GM21576 (cell line): ENCODE measurements around the gene TIPRL.
"Not testable (repeated sequence)": the region's sequence is repeated elsewhere in the genome, so short reads cannot be mapped to it uniquely, and the experiment has no call there.

Experiments used
- ATAC-seq: cut with Tn5 transposase; IDR thresholded peaks from one replicate; pipeline ENCODE4 v1.9.1; 2021; ENCODE audit warnings: mild to moderate bottlenecking, moderate library complexity; ENCODE audit not compliant: unreplicated experiment

TIPRL gene

DNA sequence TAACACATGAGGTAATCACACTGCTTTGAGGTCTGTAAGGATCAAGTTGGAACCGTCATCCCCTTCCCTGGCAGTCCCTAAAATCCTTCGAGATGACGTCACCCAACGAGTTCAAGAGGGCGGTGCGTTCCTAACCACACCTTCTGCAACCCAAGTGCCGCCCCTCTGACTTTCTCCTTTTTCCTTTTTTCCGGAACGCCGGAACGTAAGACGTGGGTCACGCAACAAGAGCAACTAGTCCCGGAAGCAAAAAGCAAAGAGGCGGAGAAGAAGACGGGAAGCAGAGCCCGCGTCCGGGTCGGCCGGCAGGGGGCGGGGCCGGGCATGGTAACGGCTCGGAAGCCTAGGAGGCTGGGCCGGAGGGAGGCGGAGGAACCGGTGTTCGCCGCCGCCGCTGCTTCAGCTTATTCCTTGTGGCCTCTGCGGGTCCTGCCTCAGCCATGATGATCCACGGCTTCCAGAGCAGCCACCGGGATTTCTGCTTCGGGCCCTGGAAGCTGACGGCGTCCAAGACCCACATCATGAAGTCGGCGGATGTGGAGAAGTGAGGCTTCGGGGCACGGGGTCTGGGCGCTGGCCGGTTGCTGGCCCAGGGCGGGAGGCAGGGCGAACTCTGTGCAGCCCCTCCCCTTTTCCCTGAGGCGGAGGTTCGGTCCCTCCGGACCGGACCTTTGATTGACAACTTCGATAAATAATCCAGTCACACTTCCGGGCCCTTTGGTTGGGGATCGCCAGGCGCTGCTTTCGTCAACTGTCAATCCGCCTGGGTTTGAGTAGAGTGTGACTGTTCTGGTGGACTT, at the start of gene TIPRL:
Gene TIPRL, plus strand, starts transcription at position 325 of the 800 bp plus-strand sequence. Its CDS starts 116 bp downstream, at position 441.
- peak; percentile 90 for ATAC-seq

DNA sequence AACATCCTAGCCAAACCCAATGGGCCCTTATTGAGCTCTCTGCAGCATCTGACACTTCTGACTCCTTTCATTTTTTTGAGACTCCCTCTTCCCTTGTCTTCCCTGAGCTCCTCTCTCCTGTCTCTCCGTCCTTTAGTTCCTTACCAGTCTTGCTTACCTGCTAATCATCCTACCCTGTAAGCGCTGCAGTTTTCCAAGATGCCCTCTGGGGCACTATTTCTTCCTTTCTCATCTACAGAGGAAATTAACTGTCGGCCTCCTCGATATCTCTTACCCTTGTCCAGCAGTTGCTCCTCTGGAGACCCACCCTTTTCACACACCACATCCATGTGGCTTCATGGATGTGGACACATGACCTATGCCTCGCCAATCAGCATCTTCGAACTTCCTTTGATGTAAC, 48.8 kb upstream of the TIPRL start:
- ATAC-seq = no peak

DNA sequence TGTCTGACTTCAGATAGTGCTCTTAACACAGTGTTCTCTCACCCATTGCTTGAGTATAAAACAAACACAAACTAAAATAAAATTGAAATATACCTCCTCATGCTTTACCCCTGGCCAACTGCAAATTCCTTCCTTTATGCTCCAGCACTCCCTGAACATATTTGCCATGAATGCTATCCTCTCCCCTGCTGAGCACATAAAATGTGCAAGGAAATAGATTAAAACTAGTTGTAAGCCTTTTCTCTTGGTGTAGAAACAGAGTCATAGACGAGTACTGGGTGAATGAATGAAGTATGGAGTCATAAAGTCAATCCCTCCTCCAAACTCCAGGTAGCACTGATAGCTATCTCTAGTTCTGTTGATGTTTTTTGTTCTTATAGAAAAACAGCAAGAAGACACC, 44.6 kb upstream of the TIPRL start:
- ATAC-seq = no peak

DNA sequence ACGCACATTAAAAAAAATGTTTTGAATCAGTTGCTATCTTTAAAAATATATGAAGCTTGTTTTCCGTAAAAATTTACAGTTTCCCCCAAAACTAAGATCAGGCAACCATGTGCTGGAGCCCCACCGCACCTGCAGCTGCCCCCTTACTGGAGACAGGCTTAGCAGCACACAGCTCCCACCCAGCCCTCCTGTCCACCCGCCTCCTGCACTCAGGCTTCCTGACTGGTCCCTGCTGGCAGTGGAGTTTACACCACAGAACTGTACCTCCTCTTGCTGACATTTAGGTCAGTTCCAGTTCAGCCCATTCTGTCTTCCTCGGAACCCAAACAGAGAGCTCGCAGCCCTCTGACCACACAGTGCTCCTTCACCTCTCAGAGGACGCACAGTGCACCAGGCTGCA, 44.1 kb upstream of the TIPRL start:
- no peak for ATAC-seq

DNA sequence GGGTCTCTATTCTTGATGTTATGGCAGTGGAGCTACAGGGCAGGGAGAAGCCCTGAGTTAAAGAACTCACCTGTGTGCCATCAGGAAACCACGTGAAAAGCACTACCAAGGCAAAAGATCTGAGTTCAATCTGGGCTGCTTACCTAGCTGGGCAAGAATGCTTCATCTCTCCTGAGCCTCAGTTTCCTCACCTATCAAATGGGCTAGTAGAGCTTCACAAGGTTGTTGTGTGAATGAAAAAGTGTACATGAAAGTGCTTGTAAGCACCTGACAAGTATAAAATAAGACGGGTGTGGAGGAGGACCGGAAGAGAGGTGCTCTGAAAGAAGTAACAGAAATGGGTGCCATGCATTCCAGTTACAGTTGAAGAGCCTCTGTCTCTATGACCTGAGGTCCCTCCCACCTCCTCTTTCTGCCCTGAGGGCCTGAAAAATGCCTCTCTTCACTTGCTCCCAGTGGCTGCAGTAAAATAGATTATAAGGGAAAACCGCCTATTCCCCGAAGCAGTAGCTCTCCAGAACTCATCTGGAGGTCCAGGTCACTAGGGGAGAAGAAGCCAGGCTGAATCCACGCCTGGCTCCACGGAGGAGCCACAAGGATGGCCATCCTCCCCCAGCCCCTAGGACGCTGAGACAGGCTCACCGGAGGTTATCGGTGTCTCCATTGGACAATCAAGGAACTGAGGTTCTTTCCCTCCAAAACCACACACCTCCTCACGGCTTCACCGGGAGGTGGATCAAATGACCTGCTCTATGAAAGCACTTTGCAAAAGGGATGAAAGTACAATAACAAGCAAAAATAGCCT, 43.4 kb upstream of the TIPRL start:
- no peak for ATAC-seq

DNA sequence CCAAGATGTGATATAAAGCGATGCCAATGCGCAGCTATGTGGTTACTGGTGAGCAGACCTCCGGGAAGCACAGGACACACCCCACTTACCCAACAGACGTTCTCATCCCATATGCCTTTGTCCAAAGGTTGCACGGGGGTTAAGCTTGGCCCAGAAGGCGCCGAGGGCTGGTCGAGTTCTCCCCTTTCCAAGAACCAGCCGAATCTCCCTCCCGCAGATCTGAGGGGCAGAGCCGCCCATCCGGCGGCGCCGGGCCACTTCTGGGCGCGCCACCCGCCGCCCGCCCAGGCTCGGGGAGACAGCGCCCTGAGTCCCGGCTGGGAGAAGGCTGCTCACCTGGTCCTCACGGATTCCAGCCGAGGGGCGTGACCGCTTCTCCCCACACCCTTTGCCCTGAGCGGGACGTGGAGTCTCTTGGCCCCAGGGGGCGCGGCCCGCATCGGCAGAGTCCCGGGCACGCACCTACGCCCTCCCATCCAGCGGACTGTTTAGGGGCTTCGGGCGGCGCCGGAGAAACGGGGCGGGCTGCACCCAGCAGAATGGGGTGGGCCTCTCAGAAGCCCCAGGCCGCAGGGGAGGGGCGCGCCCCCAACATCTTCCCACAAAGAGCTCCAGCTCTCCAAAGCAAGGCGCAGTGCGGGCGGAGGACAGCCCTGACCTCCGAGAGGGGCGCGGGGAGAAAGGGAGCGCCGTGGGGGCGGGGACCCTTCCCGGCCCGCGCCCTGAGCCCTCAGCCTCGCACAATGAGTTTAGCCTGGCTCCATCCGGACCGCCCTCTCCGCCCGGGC, 42.6 kb upstream of the TIPRL start:
- ATAC-seq = no peak

DNA sequence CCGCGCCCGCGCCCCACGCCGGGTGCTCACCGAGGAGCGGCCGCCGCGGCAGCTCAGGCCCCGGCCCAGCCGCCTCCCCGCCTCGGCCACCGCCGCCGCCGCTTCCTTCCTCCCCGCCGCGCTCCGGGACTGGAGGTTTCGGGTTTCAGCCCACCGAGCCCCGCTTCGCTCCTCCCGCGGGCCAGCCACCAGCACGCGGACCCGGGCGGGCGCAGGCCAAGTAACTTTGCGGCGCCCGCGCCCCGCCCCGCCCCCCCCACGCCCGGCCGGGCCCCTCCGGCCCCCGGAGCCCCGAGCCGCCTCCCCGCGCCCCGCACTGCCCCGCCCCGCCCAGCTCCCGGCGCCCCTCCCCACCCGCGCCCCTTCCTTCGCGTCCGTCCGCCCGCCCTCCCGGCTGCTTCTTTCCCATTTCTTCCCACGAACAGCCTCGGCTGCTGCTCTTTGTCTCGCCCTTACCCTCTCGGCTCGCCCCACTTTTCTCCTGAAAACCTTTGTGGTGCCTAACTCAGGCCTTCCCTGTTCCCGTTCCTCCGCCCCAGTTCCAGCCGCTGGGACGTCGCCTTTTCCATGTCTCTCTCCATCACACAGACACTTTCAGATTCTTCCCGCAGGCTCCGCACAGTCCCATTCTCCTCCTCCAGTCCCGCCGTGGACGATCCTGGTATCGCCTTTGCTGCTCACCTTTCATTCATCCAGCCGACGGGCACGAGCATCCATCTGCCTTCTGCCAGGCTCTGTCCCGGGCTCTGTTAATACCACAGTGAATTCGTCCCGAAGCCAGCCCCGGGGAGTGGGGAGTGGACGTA, 41.9 kb upstream of the TIPRL start, which contains the start of gene GPR161:
Gene GPR161, minus strand, starts transcription at position 222 of the 806 bp plus-strand sequence. CDS start 32,080 bp downstream, outside the sequence.
- ATAC-seq = no peak

DNA sequence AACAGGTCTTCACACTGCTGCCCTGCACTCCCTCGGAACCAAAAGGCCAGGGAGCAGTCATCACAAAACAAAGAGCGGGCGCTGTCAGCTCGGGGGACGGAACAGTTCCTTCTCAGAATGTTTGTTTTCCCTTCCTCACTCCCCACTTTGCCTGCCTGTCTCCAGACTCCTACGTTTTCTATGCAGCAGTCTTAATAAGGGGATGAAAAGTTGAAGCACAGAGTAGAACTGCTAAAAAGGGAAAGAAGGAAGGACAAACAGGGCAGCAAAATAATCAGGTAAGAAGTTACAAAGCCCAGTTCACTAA, 41.3 kb upstream of the TIPRL start:
- no peak for ATAC-seq

DNA sequence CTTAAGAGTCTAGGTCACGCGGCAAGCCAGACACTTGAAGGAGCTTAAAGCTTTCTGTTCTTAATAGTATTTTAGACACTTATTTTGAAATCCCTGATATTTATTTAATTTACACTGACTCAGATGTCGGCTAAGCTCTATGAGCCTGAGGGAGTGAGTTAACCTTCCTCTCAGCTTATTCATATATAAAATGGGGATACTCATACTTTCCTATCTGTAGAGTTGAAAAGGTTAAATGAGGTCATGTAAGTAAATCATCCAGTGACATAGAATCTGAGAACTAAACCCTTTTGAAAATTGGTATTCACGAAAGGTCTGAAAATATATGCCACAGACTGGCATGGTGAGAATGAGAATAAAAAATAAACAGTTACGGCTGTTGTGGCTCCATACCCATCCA, 40.6 kb upstream of the TIPRL start:
- ATAC-seq = no peak

DNA sequence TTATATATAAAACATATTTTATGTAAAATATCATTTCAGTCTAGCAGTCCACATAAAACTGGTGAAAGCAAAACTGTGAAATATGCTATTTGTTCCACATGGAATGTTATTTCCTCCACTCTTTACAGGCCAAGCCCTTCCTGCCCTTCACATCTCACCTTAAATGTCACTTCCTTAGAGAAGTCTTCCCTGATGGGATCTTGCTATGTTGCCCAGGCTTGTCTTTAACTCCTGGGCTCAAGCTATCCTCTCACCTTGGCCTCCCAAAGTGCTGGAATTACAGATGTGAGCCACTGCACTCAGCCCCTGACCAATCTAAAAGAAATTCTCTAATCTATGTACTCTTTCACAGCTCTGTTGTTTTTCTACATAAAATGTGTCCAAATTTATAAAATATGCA, 39.7 kb upstream of the TIPRL start:
- no peak for ATAC-seq

DNA sequence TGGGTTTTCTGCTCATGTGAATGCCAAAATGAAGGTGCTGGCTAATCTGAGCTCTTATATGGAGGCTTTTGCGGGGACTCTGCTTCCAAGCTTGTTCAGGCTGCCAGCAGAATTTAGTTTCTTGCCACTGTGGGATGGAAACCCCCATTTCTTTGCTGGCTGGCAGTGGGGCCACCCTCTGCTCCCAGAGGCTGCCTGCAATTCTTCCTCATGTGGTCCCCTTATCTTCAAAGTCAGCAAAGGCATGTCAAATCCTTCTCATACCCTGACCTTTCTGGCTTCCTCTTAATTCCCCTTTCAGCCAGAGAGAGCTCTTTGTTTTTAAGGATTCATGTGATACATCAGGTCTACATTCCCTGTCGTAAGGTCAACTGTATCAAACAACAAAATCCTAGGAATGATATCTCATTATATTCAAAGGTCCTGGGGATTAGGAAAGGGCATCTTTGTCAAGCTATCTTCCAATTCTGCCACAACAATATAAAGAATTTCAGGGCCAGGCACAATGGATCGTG, 36.8 kb upstream of the TIPRL start:
- no peak for ATAC-seq

DNA sequence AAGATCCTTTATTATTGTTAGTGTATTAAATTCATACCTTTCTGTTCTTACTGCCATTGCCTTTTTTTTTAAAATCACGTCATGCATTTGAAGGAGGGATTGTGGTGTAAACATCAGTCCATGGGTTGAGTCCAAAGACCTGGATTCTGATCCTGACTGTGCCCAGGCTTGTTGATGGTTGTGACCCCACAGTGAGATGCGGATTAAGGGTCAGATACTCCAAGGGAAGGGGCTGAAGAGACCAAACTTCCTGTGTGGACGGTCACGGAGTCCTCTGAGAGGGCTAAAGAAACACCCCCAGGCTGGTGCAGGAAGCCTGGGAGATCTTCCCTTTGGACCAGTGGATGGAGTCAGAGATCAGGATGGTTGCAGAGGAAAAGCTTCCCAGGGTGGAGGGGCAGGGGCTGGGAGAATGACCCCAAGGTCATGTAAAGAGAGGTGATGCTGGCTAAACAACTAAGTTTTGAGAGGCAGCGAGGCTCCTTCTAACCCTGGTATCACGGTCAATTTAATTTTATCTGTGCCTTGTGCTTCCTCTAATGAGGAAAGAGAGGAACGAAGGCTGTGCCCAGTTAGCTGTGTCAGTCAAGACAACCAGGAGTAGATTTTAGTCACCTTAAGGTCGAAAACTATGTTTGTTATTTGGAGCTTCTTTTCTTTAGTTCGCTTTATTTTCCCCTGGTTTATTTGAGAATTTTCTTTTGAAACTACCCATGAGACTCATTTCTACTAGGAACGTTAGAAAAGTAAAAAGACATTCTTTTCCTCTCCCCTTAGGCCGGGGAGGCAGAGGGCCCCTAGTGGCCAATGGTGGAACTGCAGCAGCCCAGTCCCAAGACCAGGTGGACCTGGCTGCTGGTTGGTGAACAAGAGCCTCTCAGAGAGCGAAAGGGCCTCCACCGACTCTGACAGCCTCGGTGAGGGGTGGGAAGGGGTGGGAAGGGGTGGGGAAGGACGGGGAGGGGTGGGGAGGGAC, 33.3 kb upstream of the TIPRL start:
- peak; percentile 90 for ATAC-seq

DNA sequence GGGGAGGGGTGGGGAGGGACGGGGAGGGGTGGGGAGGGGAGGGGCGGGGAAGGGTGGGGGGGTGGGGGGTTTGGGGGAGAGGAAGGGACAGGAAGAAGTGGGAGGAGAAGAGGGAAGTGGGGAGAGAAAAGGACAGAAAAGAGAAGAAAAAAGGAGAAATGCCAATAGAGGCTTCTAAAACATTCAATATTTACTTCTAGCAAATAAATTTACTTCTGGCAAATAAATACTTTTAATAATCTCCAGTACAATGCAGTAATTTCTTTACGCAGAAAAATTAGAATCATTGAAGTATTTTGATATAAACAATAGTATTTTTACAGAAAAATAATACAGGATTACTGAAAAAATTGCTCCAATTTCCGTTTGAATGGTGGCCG, 32.6 kb upstream of the TIPRL start:
- no peak for ATAC-seq

DNA sequence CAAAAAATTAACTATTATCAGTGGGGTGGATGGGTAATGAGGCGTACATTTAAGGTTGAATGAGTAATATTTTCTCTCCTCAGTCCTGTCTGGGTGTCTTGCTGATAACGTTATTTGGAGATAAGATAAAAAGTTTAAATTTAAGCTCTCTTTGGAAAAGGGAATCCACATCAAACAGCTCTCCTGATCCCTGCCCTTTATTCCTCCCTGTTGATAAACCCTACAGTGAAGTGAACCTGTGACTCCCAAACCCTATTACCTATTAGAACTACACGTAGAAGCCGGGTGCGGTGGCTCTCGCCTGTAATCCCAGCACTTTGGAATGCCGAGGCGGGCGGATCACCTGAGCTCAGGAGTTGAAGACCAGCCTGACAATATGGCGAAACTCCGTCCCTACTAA, 32.1 kb upstream of the TIPRL start:
- ATAC-seq = no peak

DNA sequence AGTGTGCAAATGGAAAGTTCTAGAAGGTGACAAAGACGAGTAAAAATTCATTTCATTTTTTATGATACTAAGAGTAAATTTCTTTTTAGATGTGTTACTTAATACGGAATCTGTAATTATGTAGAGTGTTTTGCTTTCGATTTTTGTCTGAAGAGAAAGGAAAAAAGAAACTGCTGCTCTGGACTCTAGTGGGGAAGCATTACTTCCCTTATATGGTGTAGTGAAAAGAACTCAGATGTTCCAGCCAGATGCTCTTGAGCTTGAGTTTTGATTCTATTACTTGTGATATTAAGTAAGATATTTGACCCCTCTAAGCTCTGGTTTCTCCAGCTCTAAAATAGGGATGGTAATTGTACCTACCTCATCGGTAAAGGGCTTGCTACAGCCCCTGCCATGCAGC, 29.8 kb upstream of the TIPRL start:
- ATAC-seq = peak; percentile 72

DNA sequence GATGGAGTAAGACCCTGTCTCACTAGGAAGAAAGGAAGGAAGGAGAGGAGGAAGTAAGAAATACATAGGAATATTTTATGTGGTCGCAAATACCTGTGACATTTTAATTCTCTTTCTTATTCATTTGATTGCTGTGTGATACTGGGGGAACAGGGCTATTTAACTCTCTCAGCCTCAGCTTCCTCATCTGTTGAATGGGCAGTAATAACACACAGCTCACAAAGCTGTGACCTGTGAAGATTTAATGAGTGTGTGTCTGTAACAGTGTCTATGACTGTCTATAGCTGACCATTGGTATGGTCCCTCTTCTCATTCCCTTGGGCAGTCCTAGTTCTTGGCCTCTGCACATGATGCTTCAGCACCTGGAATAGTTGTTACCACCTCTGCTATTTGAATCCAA, 28.5 kb upstream of the TIPRL start:
- ATAC-seq = no peak

DNA sequence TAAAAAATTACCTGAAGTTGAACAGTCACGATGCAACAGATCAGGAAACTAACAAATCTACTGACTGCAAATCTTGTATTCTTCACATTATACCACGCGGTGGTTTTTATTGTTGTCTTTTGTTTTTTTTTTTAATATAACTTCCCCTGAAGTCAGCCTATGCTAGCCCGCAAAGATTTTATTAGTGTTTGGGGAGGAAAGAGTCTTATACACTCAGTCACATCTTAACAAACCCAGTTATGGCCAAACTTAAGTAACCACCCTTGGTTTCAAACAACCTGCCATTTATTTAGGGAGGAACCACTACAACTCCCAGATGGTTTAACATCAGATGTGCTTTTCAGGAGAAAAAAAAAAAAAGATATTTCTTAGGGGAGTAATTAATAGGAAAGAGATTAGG, 26.8 kb upstream of the TIPRL start:
- no peak for ATAC-seq

DNA sequence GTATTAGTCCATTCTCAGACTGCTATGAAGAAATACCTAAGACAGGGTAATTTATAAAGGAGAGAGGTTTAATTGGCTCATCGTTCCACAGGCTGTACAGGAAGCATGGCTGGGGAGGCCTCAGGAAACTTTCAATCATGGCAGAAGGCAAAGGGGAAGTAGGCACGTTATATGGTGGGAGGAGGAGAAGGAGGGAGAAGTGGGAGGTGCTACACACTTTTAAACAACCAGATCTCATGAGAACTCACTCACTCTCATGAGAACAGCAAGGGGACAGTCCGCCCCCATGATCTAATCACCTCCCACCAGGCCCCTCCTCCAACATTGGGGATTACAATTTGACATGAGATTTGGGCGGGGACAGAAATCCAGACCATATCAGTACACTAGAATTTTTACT, 24.1 kb upstream of the TIPRL start:
- ATAC-seq = not testable (repeated sequence)

DNA sequence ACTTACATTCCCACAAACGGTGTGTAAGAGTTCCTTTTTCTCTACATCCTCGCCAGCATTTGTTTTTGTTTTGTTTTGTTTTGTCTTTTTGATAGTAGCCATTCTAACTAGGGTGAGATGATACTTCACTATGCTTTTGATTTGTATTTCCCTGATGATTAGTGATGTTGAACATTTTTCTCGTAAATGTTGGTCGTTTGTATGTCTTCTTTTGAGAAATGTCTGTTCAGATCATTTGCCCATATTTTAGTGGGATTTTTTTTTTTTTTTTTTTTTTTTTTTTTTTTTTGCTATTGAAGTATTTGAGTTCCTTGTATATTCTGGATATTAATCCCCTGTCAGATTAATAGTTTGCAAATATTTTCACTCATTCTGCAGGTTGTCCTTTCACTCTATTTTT, 22.9 kb upstream of the TIPRL start:
- no peak for ATAC-seq
